IMR-90 (cell line): ENCODE data around the gene P2RX7.

Source experiments
- BHLHE40 ChIP-seq: fragments of 150-350 bp; IDR thresholded peaks from 2 replicates; pipeline ENCODE4 v1.6.1; 2016; ENCODE audit warnings: mild to moderate bottlenecking, low read depth, low read length
- CHD1 ChIP-seq: IDR thresholded peaks from 2 replicates; pipeline ENCODE4 v1.6.1; 2012; ENCODE audit warnings: low read depth, low read length, improper control_type of control experiment
- ELK1 ChIP-seq: fragments of 150-350 bp; IDR thresholded peaks from 2 replicates; pipeline ENCODE4 v1.6.1; 2016; ENCODE audit warnings: low read depth, mild to moderate bottlenecking, low read length, moderate library complexity, borderline replicate concordance
- FOS ChIP-seq: fragments of 150-350 bp; IDR thresholded peaks from 2 replicates; pipeline ENCODE4 v1.6.1; 2016; ENCODE audit warnings: low read depth, low read length
- MAZ ChIP-seq: IDR thresholded peaks from 2 replicates; pipeline ENCODE4 v1.6.1; 2012; ENCODE audit warnings: low read depth, mild to moderate bottlenecking, low read length, improper control_type of control experiment, moderate library complexity, borderline replicate concordance
- MXI1 ChIP-seq: IDR thresholded peaks from 2 replicates; pipeline ENCODE4 v1.6.1; 2012; ENCODE audit warnings: low read depth, mild to moderate bottlenecking, low read length, moderate library complexity, borderline replicate concordance
- POLR2A ChIP-seq: IDR thresholded peaks from 2 replicates; pipeline ENCODE4 v1.6.1; 2012; ENCODE audit warnings: mild to moderate bottlenecking, low read depth, low read length
- RAD21 ChIP-seq: IDR thresholded peaks from 2 replicates; pipeline ENCODE4 v1.6.1; 2012; ENCODE audit warnings: low read length, improper control_type of control experiment
- RCOR1 ChIP-seq: IDR thresholded peaks from 2 replicates; pipeline ENCODE4 v1.6.1; 2012; ENCODE audit warnings: mild to moderate bottlenecking, low read length, improper control_type of control experiment; ENCODE audit not compliant: insufficient replicate concordance
- RFX5 ChIP-seq: IDR thresholded peaks from 2 replicates; pipeline ENCODE4 v1.8.0; 2012; ENCODE audit warnings: low read depth, mild to moderate bottlenecking, low read length, moderate library complexity
- SMC3 ChIP-seq: fragments of 150-350 bp; IDR thresholded peaks from 2 replicates; pipeline ENCODE4 v1.6.1; 2016; ENCODE audit warnings: low read depth, mild to moderate bottlenecking, antibody characterized with exemption, low read length, moderate library complexity
- TF ChIP-seq, protein P1 (sequence below): conservative IDR thresholded peaks from 2 replicates; pipeline ENCODE4 v1.5.1; 2012; ENCODE audit warnings: mild to moderate bottlenecking, low read depth, low read length, improper control_type of control experiment

GRCh38 chr12:121127501-121127900, 5.2 kb upstream of the P2RX7 start:
- TF ChIP-seq RCOR1 (no peak), POLR2A (no peak), SMC3 (no peak), RFX5 (no peak), MXI1 (no peak), RAD21 (no peak), MAZ (no peak), FOS (no peak), ELK1 (no peak), BHLHE40 (no peak), CHD1 (no peak)
- TF ChIP-seq, protein P1, sequence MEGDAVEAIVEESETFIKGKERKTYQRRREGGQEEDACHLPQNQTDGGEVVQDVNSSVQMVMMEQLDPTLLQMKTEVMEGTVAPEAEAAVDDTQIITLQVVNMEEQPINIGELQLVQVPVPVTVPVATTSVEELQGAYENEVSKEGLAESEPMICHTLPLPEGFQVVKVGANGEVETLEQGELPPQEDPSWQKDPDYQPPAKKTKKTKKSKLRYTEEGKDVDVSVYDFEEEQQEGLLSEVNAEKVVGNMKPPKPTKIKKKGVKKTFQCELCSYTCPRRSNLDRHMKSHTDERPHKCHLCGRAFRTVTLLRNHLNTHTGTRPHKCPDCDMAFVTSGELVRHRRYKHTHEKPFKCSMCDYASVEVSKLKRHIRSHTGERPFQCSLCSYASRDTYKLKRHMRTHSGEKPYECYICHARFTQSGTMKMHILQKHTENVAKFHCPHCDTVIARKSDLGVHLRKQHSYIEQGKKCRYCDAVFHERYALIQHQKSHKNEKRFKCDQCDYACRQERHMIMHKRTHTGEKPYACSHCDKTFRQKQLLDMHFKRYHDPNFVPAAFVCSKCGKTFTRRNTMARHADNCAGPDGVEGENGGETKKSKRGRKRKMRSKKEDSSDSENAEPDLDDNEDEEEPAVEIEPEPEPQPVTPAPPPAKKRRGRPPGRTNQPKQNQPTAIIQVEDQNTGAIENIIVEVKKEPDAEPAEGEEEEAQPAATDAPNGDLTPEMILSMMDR: no peak
